Fibroblast of skin of left quadriceps (primary cell): Measurements from ENCODE around the gene HIRA.
A peak's percentile ranks its signal among the peaks of the same experiment; 100 is the strongest.
"Not testable (repeated sequence)": the region's sequence is repeated elsewhere in the genome, so short reads cannot be mapped to it uniquely, and the experiment has no call there.

Source experiments
- DNase-seq, 2 experiments: peaks; one replicate each; pipeline ENCODE4 v3.0.0-alpha.2; 2013; ENCODE audit warnings: low read depth in 2 of 2

HIRA gene

GRCh38 chr22:19330205-19330604 is 101.3 kb downstream of the HIRA start:
- DNase-seq, result not testable (repeated sequence)

DNA sequence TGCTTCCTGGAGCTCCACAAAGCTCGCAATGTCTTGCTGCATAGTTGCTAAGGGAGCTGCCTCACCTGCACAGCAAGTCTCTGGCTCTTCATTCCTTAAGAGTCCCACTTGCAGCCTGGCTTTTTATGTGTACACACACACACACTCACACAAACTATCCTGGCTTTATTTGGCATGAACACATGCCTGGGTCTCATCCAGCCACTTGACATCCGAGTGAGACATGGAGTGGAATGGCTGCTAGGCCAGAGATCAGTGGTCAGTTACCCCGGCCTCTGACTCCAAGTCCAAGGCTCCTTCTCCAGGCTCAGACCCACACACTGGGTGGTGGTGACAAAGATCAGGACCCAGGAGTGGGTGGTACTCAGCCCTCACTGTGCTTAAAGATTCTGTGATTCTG is 102.1 kb downstream of the HIRA start:
- no peak for DNase-seq

DNA sequence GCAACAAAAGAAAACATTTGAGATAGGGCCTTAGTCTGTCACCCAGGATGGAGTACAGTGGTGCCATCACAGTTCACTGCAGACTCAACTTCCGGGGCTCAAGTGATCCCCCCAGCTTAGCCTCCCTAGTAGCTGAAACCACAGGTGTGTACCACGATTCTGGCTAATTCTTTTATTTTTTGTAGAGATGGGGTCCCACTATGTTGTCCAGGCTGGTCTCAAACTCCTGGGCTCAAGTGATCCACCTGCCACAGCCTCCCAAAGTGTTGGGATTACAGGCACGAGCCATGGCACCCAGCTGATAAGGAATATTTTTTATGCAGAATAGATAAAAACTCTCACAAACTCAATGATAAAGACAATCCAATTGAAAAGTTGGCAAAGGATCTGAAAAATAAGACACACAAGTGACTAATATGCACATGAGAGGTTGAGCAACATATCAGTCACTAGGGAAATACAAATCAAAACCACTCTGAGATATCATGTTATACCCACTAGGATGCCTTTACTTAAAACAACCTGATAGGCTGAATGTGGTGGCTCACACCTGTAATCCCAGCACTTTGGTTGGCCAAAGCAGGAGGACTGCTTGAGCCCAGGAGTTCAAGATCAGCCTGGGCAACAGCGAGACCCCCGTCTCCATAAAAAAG is 106.1 kb downstream of the HIRA start:
- no peak for DNase-seq

DNA sequence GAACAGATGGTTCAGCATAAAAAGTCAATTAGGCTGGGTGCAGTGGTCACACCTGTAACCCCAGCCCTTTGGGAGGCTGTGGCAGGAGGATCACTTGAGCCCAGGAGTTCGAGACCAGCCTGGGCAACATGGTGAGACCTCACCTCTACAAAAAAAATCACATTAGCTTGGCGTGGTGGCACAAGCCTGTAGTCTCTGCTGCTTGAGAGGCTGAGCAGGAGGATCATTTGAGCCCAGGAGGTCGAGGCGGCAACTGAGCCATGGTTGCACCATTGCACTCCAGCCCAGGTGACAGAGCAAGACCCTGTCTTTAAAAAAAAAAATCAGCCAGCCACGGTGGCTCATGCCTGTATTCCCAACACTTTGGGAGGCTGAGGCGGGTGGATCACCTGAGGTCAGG is 108.1 kb downstream of the HIRA start:
- not testable (repeated sequence) for DNase-seq

DNA sequence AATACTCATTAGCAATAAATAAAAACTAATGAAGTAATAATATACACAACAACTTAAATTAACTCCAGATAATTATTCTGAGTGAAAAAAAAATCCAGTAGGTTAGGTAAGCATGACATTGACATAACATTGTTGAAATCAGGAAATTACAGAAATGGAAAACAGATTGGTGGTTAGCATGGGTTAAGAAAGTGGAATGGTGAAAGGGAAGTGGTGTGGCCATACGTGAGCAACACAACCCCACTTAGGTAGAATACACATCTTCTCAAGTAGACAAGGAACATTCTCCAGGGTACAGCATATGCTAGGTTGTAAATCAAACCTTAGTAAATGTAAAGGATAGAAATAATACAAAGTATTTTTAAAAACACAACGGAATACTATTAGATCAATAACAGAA is 109.8 kb downstream of the HIRA start:
- DNase-seq, result no peak

GRCh38 chr22:19320136-19320535 is 111.4 kb downstream of the HIRA start:
- DNase-seq, result not testable (repeated sequence)

DNA sequence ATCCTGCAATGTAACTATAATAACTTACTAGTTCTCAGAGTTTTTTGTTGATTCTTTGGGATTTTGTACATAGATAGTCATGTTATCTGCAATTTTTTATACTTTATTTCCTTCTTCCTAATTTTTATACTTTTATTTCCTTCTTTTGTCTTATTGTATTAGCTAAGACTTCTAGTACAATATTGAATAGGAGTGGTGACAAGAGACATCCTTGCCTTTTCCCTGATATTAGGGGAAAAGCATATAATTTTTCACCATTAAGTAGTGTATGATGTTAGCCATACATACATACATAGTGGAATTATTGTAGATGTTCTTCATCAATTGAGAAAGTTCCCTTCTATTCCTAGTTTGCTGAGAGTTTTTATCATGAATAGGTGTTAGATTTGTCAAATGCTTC is 112.3 kb downstream of the HIRA start:
- no peak for DNase-seq

GRCh38 chr22:19317865-19318264 is 113.7 kb downstream of the HIRA start:
- no peak for DNase-seq

DNA sequence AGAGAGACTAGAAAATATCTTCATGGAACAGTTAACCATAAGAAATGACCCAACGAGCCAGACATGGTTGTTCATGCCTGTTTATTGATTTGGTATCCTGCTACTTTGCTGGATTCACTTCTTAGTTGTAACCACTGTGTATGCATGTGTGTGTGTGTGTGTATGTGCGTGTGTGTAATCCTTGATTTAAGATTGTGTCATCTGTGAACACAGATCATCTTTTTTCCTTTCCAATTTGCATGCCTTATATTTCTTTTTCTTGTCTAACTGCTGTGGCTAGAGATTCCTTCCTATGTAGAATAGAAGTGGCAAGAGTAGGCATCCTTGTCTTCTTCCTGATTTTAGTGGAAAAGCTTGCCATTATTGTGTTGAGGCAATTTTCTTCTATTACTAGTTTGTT is 123.7 kb downstream of the HIRA start:
- no peak for DNase-seq

GRCh38 chr22:19306535-19306934 is 125.0 kb downstream of the HIRA start:
- not testable (repeated sequence) for DNase-seq

- no peak for DNase-seq
Observed at GRCh38 chr22:19304547-19304946, 127.0 kb downstream of the HIRA start.

DNA sequence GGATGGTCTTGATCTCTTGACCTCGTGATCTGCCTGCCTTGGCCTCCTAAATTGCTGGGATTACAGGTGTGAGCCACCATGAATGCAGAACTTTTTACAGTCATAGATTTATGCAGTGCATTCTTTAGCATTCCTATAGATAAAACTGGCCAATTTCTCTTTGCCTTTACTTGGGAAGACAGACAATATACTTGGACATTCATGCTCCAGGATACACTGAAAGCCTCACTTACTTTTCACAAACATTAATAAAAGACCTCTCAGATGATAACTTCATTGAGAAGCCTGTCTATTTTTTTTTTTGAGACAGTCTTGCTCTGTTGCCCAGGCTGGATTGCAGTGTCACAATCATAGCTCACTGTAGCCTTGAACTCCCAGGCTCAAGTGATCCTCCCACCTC is 127.7 kb downstream of the HIRA start:
- no peak for DNase-seq

GRCh38 chr22:19295733-19296132 is 135.8 kb downstream of the HIRA start:
- no peak for DNase-seq

- no peak for DNase-seq
Observed at GRCh38 chr22:19292458-19293230, 138.9 kb downstream of the HIRA start.

GRCh38 chr22:19291580-19292457 is 139.7 kb downstream of the HIRA start, which contains the start of gene CLTCL1:
Gene CLTCL1 (minus strand): TSS chr22:19291719. CDS start chr22:19291641, 78 bp downstream.
- DNase-seq, result peak; percentile 48 to 49

GRCh38 chr22:19291218-19291579 is 140.3 kb downstream of the HIRA start:
- DNase-seq, result no peak

- DNase-seq, result no peak
Observed at GRCh38 chr22:19290400-19291217, 140.9 kb downstream of the HIRA start.

DNA sequence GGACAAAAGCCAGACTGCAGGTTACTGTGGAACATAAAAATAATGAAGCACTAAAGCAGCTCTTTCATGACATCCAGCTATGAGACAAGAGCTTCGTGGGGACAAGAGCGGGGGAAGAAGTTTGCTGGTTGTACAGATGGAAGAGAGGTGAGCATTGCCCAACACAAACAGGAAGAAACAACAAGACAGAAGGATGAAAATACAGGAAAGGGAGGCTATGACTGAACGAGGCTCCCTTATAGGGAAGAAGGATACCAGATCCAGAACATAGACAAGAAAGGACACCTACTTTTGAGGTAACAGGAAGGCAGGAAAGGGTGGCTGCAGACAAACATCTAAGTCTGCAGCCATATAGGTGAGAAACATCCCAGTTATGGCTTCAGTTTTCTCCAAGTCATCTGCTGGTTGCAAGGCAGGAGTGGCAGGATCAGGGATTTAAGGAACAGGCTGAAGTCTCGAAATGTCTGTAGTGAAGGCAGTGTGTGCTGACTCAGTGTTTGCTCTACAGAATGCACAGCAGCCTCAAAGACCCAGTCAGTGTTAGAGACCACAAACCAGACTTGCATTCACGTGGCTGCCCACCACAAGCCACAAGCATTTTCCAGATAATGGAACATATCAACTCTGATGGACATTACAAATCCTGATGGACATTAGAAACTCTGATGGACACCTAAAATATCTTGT is 141.9 kb downstream of the HIRA start:
- no peak for DNase-seq

DNA sequence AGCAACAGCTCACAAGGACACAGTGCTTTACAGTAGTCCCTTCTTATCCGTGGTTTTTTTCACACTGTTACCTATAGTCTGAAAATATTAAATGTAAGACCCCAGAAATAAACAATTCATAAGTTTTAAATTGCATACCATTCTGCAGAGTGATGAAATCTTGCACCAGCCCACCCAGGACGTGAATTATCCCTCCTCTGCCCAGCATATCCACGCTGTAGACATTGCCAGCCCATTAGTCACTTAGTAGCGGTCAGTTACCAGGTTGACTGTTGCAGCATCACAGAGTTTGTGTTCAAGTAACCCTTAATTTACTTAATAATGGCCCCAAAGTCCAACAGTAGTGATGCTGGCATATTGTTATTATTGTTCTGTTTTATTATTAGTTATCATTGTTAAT is 143.6 kb downstream of the HIRA start:
- DNase-seq, result peak in 1 of 2 experiments; percentile 18

GRCh38 chr22:19287076-19287707 is 144.3 kb downstream of the HIRA start:
- DNase-seq, result no peak
